T-helper 22 cell (primary cell): ENCODE data around the gene TLL2.

ENCODE experiments used
- DNase-seq: peaks from one replicate; pipeline ENCODE4 v3.0.0-alpha.2; 2020; ENCODE audit warnings: low read depth

TLL2 gene

DNA sequence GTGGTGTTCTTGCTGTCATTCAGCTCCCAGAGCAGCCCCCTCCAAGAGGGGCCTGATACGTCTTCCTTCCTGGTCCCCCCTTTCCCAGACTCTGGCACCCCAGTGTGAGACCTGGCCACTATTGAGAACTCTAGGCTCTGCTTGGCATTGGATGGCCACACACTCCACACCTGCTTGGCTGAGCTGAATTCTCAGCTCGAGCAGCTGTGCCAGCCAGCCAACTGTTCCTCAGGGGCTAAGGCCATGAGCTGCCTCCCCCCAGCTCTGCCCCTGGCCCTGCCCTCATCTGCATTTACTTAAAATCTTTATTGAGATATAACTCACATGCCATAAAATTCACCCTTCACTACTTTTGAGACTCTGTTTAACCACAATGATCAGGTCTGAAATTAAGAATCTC lies 6.7 kb downstream of the TLL2 start:
- DNase-seq = no peak

DNA sequence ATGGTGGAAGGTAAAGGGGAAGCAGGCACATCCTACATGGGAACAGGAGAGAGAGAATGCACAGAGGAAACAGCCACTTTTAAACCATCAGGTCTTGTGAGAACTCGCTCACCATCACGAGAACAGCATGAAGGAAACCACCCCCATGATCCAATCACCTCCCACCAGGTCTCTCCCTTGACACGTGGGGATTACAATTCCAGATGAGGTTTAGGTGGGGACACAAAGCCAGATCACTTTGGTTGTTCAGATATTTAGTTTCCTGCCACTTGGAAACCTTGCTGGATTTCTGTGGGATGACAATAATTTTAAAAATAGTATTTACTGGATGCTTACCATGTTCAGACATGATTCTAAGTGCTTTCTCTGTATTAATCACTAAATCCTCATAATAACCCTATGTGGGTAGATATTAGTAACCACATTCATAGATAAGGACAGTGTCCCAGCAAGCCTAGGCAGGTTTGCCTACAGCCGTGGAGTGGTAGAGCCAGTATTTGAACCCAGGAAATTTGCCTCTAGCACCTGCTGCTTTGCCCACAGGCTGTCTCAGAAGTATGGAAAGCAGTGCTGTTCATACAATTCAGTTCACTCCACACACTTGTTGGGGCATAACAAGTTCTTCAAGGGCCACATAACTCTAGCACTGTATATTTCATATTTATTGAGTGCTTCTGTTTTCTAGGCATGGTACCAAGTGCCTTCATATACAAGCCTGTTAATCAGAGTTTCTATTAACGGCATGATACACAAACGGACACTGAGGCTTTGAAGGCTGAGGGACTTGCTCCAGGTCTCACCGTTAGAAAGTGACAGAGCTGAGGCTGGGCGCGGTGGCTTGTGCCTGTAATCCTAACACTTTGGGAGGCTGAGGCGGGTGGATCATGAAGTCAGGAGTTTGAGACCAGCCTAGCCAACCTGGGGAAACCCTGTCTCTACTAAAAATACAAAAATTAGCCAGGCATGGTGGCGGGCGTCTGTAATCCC lies 8.3 kb downstream of the TLL2 start:
- DNase-seq = no peak

- DNase-seq = no peak
Measured at GRCh38 chr10:96502561-96503282, 11.0 kb downstream of the TLL2 start.

DNA sequence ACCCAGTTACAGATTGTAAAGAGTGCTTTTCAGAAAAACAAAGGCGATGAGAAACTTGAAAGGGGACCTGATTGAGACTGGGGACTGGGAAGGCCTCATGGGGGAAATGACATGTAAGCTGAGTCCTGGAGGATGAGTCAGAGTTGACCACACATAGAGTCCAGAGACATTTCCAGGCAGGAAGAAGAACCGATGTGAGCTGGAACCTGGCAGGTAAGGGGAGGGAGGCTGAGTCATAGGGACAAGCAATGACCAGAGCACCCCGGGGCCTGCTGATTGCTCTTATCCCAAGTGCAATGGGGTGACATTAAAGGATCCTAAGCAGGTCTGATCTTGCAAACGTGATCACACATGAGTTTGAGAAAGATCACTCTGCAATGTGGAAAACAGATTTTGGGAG lies 11.7 kb downstream of the TLL2 start:
- no peak for DNase-seq

- no peak for DNase-seq
Measured at GRCh38 chr10:96500519-96500918, 13.2 kb downstream of the TLL2 start.

DNA sequence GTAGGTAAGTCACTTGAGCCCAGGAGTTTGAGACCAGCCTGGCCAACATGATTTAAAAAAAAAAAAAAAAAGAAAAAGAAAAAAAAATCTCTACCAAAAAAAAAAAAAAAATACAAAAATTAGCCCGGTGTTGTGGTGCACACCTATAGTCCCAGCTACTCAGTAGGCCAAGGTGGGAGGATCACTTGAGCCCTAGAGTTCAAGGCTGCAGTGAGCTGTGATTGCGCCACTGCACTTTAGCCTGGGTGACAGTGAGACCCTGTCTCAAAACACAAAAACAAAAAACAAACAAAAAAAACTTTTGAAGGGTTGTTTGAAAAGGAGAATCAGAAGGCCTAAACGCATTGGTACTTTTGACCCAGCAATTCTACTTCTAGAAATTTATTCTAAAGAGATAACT lies 13.7 kb downstream of the TLL2 start:
- no peak for DNase-seq

DNA sequence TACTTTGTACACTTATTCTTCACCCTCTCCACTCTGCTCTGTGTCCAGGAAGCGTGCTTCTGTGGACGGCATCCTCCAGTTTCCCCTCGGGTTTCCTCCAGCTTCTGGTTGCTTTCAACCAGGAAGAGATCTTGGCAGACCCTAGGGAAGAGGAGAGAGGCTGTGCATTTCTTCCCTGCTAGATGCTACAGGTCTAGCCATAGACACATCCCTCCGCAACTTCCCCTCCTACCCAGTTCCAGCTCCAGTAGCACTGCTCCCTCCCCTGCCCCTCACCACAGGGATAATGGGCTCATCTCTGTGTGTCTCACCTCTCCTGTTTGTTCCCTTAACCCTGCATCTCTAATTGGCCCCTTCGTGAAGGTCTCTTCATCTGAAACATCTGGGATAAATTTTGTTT lies 16.3 kb downstream of the TLL2 start:
- no peak for DNase-seq

DNA sequence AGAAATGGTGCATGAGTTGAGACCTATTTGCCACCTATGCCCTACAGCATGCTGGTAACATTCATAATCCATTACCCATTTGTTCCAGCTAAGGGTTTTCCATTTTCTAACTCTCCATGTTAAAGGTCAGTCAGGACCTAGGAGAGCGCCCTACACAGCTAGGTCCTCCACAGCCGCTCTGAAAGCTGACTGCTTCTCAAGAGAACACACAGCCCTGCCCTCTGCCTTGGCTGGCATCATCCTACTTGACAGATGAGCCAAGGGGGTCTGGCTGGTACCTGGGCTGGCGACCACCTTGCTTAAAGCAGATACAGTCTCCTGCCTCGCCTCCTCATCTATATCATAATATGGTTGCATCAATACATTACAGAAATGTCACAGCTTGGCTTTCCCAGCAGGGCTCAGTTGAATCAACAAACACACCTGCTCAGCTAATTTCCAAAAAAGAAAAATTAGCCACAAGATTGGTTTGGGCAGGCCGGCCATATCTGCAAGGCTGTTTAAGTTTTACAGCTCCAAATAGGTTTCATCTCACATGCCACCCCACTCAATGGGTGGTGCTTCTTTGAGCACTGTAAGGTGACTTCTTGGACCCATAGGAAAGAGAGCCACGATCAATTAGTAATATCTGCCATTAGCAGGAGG lies 17.3 kb downstream of the TLL2 start:
- DNase-seq = no peak

DNA sequence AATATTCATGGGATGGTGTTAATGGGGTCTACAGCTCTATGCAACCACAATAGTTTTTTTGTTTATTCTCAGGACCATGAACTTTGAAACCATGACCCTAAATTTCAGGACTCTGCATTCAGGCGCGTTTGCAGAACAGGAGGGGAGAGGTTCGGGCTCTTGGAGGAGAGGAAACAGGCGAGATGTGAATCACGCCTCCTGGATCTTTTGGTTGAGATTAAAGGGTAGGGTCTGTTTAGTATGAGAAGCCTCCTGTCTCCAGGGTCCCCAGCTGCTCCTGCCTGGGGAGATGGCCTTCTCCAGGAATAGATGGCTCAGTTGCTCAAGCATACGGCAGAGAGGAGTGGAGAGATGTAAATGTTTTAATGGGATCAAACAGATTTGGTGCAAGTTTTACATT lies 18.2 kb downstream of the TLL2 start:
- DNase-seq = no peak

DNA sequence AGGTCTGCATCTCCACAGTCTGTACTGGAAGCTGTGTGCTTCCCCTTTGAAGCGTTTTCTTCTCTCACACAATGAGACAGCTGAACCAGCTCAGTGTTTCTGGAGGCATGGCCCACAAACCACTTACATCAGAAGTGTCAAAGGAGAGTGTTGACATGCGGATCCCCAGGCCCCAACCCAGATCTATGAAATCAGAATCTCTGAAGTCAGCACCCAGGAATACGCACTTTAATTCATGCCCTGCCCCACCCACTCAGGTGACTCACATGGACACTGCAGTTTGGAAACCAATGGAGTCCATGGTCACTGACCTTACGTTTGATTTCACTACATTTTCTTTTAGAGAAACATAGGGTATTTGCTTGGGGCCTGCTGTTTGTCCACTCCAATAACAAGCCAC lies 19.0 kb downstream of the TLL2 start:
- DNase-seq = no peak

DNA sequence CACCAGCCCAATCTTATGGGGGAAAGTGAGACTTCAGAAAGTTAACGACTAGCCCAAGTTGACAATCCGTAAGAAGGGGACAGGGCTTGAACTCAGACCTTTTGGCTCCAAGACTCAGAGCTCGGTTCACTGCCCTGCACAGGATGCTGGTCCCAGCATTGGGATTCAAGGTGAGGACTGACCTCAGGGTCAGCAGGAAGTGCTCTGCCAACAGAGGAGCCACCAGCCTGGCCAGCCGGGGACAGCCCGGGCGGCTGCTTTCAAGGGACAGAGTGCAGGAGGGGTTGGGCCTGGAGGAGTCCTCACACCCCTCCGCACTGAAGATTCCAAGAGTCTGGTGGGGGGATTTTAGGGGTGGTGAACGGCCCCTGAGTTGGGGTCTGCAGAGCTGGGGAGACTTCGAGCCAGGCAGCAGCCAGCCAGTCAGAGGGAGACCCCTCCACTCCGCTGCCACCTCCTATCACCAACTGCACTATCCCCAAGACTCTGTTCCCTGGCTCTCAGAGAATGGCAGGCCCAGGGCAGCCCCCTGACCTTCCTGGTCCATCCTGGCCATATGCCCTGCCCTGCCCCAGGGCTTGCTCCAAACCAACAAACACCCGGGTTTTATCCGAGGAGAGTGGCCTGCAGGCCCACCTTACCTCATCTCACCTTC lies 19.7 kb downstream of the TLL2 start:
- DNase-seq = no peak

DNA sequence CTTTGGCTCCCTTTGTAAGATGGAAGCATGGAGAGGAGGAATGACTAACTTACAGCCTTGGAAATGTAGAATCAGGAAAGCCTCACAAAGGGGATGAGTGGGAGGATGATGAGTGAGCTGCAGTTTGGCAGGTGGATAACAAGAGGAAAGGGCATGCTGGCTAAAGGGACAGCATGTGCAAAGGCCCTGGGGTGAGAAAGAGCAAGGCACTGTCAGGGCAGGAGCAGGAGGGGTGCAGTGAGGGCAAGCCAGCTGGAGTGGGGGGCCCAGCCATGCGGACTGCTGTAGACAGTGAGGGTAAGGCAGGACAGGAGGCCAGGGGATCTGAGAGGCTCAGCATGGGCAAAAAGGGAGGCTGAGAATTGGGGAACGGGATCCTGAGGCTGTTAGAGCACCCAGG lies 20.5 kb downstream of the TLL2 start:
- no peak for DNase-seq

DNA sequence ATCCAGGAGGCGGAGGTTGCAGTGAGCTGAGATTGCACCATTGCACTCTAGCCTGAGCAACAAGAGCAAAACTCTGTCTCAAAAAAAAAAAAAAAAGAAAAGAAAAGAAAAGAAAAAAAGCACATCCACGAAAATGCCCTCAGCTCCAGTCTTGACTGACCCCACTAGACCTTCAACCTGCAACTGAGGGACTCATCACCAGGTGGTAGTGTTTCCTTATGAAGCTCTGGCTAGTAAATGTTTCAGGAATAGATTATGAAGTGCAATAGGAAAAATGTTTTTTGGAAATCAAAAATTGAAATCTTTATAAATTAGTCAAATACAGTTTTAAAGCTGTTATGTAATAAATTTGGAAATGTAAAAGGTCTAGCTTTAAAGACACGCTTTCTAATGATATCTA lies 22.4 kb downstream of the TLL2 start:
- no peak for DNase-seq

DNA sequence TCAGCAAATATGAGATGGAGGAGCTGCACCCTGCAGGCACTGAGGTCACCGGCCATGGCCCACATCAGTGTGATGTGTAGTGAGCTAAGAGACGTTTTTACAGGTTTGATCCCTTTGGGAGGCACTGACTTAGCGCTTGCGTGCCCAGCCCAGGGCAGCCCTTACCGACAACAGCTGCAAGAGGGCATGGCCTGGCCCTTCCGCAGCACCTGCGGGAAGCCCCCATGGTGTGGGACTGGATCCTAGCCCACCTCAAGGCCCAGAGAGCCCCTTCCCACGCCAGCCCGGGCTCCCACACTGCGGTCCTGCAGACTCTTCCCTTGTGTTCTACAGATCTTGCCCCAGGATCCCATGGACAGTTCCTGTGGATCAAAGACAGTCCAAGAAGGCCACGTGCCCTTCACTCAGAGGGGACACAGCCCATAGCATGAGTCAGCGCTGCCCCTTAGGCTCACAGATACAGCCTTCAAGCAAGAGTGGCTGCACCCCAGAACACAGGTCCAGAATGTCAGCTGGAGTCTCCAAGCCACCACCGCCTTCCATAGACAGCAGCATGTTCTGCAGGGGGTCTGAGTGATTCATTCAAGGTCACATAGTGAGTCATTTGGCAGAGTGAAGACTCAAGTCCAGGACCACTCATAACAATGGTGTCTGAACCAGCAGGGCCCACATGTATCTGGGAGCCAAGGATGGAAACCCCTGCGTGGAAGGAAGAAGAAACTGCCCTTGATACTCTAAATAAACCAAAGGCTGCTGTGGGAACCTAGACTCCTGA lies 25.4 kb downstream of the TLL2 start:
- DNase-seq = no peak

DNA sequence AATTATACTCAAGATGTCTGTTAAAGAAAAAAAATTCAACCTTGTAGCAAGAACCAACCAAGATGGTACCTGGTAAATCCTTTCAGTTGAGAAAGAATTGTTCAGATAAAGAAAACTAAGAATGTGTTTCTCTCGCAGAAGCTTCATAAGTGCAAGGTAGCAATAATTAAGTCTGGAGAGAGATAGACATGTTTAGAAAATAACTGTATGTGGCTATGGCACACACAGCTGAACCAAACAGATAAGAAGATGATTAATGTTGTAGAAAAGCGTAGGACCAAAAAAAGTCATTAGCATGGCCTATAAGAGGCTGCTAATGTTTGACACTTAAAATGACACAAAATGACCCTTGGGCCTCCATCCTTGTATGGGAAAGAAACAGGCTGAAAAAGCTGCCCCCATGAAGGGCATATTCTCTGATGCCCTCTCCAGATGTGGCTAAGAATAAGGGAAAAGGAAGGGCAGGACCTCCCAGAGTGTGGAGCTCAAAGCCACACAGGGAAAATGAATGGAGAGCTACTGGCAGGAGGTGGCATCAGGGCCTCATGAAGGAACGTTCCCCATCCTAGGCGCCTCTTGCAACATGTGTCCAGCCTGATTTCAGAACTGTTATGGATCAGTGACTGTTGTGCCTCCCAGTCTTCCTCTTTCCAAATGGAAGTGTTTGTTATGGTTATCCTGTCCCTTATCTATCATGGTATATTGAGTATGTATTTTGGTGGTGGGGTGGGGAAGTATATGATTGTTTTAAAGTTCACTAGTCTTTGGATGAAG lies 30.7 kb downstream of the TLL2 start:
- no peak for DNase-seq

DNA sequence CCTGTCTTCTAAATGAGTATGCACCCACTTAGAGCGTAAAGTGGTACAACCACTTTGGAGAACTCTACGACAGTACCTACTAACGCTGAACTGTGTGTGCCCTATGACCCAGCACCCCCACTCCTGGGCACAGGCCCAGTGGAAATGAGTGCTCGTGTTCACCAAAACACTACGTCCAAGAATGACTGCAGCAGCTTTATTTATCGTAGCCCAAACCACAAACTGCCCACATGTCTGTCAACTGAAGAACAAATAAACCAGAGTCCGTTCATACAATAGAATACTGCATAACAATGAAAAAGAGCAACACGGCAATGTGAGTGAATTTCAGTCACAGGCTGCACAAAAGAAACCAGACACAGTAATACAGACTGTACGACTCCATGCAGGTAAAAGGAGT lies 35.4 kb downstream of the TLL2 start:
- DNase-seq = no peak

GRCh38 chr10:96473866-96474265 lies 39.9 kb downstream of the TLL2 start:
- DNase-seq = no peak

DNA sequence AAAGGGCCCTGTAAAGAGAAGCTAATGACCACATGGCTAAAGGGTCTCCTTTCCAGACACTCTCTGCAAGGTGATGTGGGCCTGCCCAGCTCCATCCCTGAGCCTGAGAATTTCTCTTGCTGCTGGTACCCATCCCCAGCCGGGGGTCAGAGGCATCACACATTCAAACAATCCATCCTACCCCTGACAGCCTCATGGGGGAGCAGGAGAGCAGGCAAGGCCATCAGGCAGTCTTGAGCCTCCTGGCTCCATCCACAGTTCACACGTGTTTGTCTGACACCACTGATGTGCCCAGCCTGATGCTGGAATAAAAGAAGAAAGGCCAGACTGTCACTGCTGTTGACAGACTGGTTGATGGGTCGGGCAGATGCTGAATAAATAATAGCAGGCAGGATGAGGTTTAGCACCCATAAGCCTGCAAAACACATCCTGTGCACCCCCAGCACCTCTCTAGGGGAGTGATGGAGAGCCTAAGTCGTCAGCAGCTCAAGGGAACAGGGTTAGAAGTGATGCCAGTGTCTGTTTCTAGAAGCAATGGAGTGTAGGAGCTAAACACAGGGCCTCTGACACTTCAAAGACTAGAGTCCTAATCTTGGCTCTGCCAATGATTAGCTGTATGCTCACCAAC lies 43.5 kb downstream of the TLL2 start:
- no peak for DNase-seq

DNA sequence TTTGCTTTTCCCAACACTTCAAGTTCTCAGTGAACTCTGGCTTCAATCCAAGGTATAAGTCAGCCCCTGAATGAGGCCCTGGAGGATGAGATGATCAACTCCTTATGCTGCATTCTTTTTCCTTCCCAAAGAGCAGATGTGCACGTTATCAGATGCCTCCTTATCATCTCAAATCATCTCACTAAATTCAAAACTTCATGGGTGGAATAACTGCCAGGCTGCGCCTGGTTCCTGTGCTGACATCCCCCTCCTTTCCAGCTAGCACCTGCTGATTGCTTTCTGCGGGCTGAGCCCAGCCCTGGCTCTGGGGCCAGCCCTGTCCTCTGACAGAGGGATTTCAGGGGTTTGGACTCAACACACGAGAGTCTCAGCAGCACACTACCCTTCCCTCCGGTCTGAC lies 44.9 kb downstream of the TLL2 start:
- DNase-seq = no peak

DNA sequence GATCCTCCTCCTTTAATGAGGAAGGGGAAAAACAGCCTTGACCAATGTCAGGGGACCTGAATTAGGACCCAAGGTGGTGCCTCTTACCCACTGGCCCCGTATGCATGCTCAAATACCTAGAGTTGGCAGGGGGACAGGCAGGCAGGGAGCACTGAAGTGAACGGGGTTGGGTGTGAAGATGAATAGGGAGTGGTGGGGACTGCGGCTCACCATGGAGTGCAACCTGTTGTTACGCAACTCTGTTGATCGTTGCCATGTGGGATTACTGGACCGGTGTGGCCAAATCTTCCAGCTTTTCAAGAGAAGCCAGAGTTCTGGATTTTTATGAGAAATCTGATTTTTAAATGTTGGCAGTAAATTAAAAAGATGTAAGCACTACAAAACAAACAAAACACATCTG lies 48.1 kb downstream of the TLL2 start:
- DNase-seq = no peak
